ENCODE measurements around the gene MACROD2.

The MACROD2 gene

GRCh38 chr20:14521436-14521835, 526.1 kb downstream of the MACROD2 start:
- Histone ChIP-seq H3K4me1 (ENCODE audit: control insufficient read depth, insufficient read depth, low read length) (no peaks in the 10 kb centered on the region), H3K27me3 (ENCODE audit: control insufficient read depth, insufficient read depth, low read length) (no peaks in the 10 kb centered on the region), H3K4me3 (ENCODE audit: low read depth, low read length) (no peak overlapping the region)

GRCh38 chr20:14522595-14522994, 527.3 kb downstream of the MACROD2 start:
- no peak overlapping the region for H3K4me3 ChIP-seq (ENCODE audit: low read depth, low read length)
- no peaks in the 10 kb centered on the region for H3K36me3 ChIP-seq (ENCODE audit: control insufficient read depth, insufficient read depth, low read length)
- no peaks in the 10 kb centered on the region for H3K9me3 ChIP-seq (ENCODE audit: control insufficient read depth, insufficient read depth, low read length)
- H3K9ac ChIP-seq (ENCODE audit: low read depth, low read length) = no peak overlapping the region
- H3K4me1 ChIP-seq (ENCODE audit: control insufficient read depth, insufficient read depth, low read length) = no peaks in the 10 kb centered on the region
- H3K27me3 ChIP-seq (ENCODE audit: control insufficient read depth, insufficient read depth, low read length) = no peaks in the 10 kb centered on the region

More at GRCh38 chr20:14521436-14521835, 526.1 kb downstream of the MACROD2 start:
- H3K9ac ChIP-seq (ENCODE audit: low read depth, low read length) = no peak overlapping the region
- H3K9me3 ChIP-seq (ENCODE audit: control insufficient read depth, insufficient read depth, low read length) = no peaks in the 10 kb centered on the region
- H3K36me3 ChIP-seq (ENCODE audit: control insufficient read depth, insufficient read depth, low read length) = no peaks in the 10 kb centered on the region

GRCh38 chr20:14523090-14523489, 527.8 kb downstream of the MACROD2 start:
- H3K9me3 ChIP-seq (ENCODE audit: control insufficient read depth, insufficient read depth, low read length) = no peaks in the 10 kb centered on the region
- H3K4me3 ChIP-seq (ENCODE audit: low read depth, low read length) = no peak overlapping the region
- no peak overlapping the region for H3K9ac ChIP-seq (ENCODE audit: low read depth, low read length)
- H3K36me3 ChIP-seq (ENCODE audit: control insufficient read depth, insufficient read depth, low read length) = no peaks in the 10 kb centered on the region
- no peaks in the 10 kb centered on the region for H3K4me1 ChIP-seq (ENCODE audit: control insufficient read depth, insufficient read depth, low read length)
- H3K27me3 ChIP-seq (ENCODE audit: control insufficient read depth, insufficient read depth, low read length) = no peaks in the 10 kb centered on the region

- H3K9ac ChIP-seq (ENCODE audit: low read depth, low read length) = no peak overlapping the region
- H3K4me1 ChIP-seq (ENCODE audit: control insufficient read depth, insufficient read depth, low read length) = no peaks in the 10 kb centered on the region
- H3K4me3 ChIP-seq (ENCODE audit: low read depth, low read length) = no peak overlapping the region
- H3K9me3 ChIP-seq (ENCODE audit: control insufficient read depth, insufficient read depth, low read length) = no peaks in the 10 kb centered on the region
- no peaks in the 10 kb centered on the region for H3K36me3 ChIP-seq (ENCODE audit: control insufficient read depth, insufficient read depth, low read length)
- H3K27me3 ChIP-seq (ENCODE audit: control insufficient read depth, insufficient read depth, low read length) = no peaks in the 10 kb centered on the region
Observed at GRCh38 chr20:14525426-14525825, 530.1 kb downstream of the MACROD2 start.

- Histone ChIP-seq H3K27me3 (ENCODE audit: control insufficient read depth, insufficient read depth, low read length) (no peaks in the 10 kb centered on the region), H3K36me3 (ENCODE audit: control insufficient read depth, insufficient read depth, low read length) (no peaks in the 10 kb centered on the region), H3K4me3 (ENCODE audit: low read depth, low read length) (no peak overlapping the region), H3K4me1 (ENCODE audit: control insufficient read depth, insufficient read depth, low read length) (no peaks in the 10 kb centered on the region), H3K9me3 (ENCODE audit: control insufficient read depth, insufficient read depth, low read length) (no peaks in the 10 kb centered on the region), H3K9ac (ENCODE audit: low read depth, low read length) (no peak overlapping the region)
Observed at GRCh38 chr20:14526891-14527290, 531.6 kb downstream of the MACROD2 start.

- no peak overlapping the region for H3K9ac ChIP-seq (ENCODE audit: low read depth, low read length)
- H3K4me3 ChIP-seq (ENCODE audit: low read depth, low read length) = no peak overlapping the region
- H3K36me3 ChIP-seq (ENCODE audit: control insufficient read depth, insufficient read depth, low read length) = no peaks in the 10 kb centered on the region
- H3K9me3 ChIP-seq (ENCODE audit: control insufficient read depth, insufficient read depth, low read length) = no peaks in the 10 kb centered on the region
- no peaks in the 10 kb centered on the region for H3K4me1 ChIP-seq (ENCODE audit: control insufficient read depth, insufficient read depth, low read length)
- no peaks in the 10 kb centered on the region for H3K27me3 ChIP-seq (ENCODE audit: control insufficient read depth, insufficient read depth, low read length)
Observed at GRCh38 chr20:14531786-14532185, 536.5 kb downstream of the MACROD2 start.

GRCh38 chr20:14536738-14537137, 541.4 kb downstream of the MACROD2 start:
- H3K9me3 ChIP-seq (ENCODE audit: control insufficient read depth, insufficient read depth, low read length) = no peaks in the 10 kb centered on the region
- no peaks in the 10 kb centered on the region for H3K27me3 ChIP-seq (ENCODE audit: control insufficient read depth, insufficient read depth, low read length)
- no peak overlapping the region for H3K9ac ChIP-seq (ENCODE audit: low read depth, low read length)
- H3K4me3 ChIP-seq (ENCODE audit: low read depth, low read length) = no peak overlapping the region
- no peaks in the 10 kb centered on the region for H3K36me3 ChIP-seq (ENCODE audit: control insufficient read depth, insufficient read depth, low read length)
- H3K4me1 ChIP-seq (ENCODE audit: control insufficient read depth, insufficient read depth, low read length) = no peaks in the 10 kb centered on the region

GRCh38 chr20:14538433-14538832, 543.1 kb downstream of the MACROD2 start:
- Histone ChIP-seq H3K9ac (ENCODE audit: low read depth, low read length) (no peak overlapping the region), H3K36me3 (ENCODE audit: control insufficient read depth, insufficient read depth, low read length) (no peaks in the 10 kb centered on the region), H3K4me1 (ENCODE audit: control insufficient read depth, insufficient read depth, low read length) (no peaks in the 10 kb centered on the region), H3K4me3 (ENCODE audit: low read depth, low read length) (no peak overlapping the region), H3K9me3 (ENCODE audit: control insufficient read depth, insufficient read depth, low read length) (no peaks in the 10 kb centered on the region), H3K27me3 (ENCODE audit: control insufficient read depth, insufficient read depth, low read length) (no peaks in the 10 kb centered on the region)

GRCh38 chr20:14543040-14543439, 547.7 kb downstream of the MACROD2 start:
- Histone ChIP-seq H3K27me3 (ENCODE audit: control insufficient read depth, insufficient read depth, low read length) (no peaks in the 10 kb centered on the region), H3K4me1 (ENCODE audit: control insufficient read depth, insufficient read depth, low read length) (no peaks in the 10 kb centered on the region), H3K36me3 (ENCODE audit: control insufficient read depth, insufficient read depth, low read length) (no peaks in the 10 kb centered on the region), H3K4me3 (ENCODE audit: low read depth, low read length) (no peak overlapping the region), H3K9me3 (ENCODE audit: control insufficient read depth, insufficient read depth, low read length) (no peaks in the 10 kb centered on the region), H3K9ac (ENCODE audit: low read depth, low read length) (no peak overlapping the region)

- H3K4me3 ChIP-seq (ENCODE audit: low read depth, low read length) = no peak overlapping the region
Observed at GRCh38 chr20:14544688-14545087, 549.4 kb downstream of the MACROD2 start.

GRCh38 chr20:14550655-14551054, 555.3 kb downstream of the MACROD2 start:
- H3K4me1 ChIP-seq (ENCODE audit: control insufficient read depth, insufficient read depth, low read length) = no peaks in the 10 kb centered on the region
- no peaks in the 10 kb centered on the region for H3K36me3 ChIP-seq (ENCODE audit: control insufficient read depth, insufficient read depth, low read length)

More at GRCh38 chr20:14544688-14545087, 549.4 kb downstream of the MACROD2 start:
- no peaks in the 10 kb centered on the region for H3K9me3 ChIP-seq (ENCODE audit: control insufficient read depth, insufficient read depth, low read length)
- H3K36me3 ChIP-seq (ENCODE audit: control insufficient read depth, insufficient read depth, low read length) = no peaks in the 10 kb centered on the region
- H3K9ac ChIP-seq (ENCODE audit: low read depth, low read length) = no peak overlapping the region
- H3K4me1 ChIP-seq (ENCODE audit: control insufficient read depth, insufficient read depth, low read length) = no peaks in the 10 kb centered on the region
- no peaks in the 10 kb centered on the region for H3K27me3 ChIP-seq (ENCODE audit: control insufficient read depth, insufficient read depth, low read length)

GRCh38 chr20:14553774-14554534, 558.6 kb downstream of the MACROD2 start:
- no peaks in the 10 kb centered on the region for H3K9me3 ChIP-seq (ENCODE audit: control insufficient read depth, insufficient read depth, low read length)
- no peak overlapping the region for H3K9ac ChIP-seq (ENCODE audit: low read depth, low read length)
- H3K36me3 ChIP-seq (ENCODE audit: control insufficient read depth, insufficient read depth, low read length) = no peaks in the 10 kb centered on the region
- H3K4me3 ChIP-seq (ENCODE audit: low read depth, low read length) = no peak overlapping the region
- no peaks in the 10 kb centered on the region for H3K27me3 ChIP-seq (ENCODE audit: control insufficient read depth, insufficient read depth, low read length)
- H3K4me1 ChIP-seq (ENCODE audit: control insufficient read depth, insufficient read depth, low read length) = no peaks in the 10 kb centered on the region

More at GRCh38 chr20:14550655-14551054, 555.3 kb downstream of the MACROD2 start:
- Histone ChIP-seq H3K4me3 (ENCODE audit: low read depth, low read length) (no peak overlapping the region), H3K9ac (ENCODE audit: low read depth, low read length) (no peak overlapping the region), H3K9me3 (ENCODE audit: control insufficient read depth, insufficient read depth, low read length) (no peaks in the 10 kb centered on the region), H3K27me3 (ENCODE audit: control insufficient read depth, insufficient read depth, low read length) (no peaks in the 10 kb centered on the region)

All from iPS-15b (cell line).